ENCODE data around the gene MAGOHB. TPM values are rescaled to one million over a fixed set of nuclear protein-coding genes. Genes with fewer than 3 reads are reported as not detected.
A peak's percentile ranks its signal among the peaks of the same experiment; 100 is the strongest.

The MAGOHB gene
- total and polyA plus RNA-seq, 8 donors: 23.6 to 45.2 (median 40.2) TPM

- intact Hi-C loops (cut with DNase I): no loop called here
- TF ChIP-seq CTCF (IDR thresholded peaks at IDR 0.05): no peak
- Histone ChIP-seq H3K27ac (no peak overlapping the region), H3K9me3 (peaks cover 0 to 26% of the 10 kb centered on the region in 2 donors), H3K27me3 (no peaks in the 10 kb centered on the region), H3K36me3 (no peaks in the 10 kb centered on the region), H3K4me1 (no peaks in the 10 kb centered on the region), H3K4me3 (no peak overlapping the region)
- ATAC-seq (no peak), DNase-seq (no peak)
Observed at GRCh38 chr12:10645910-10646309, 32.5 kb upstream of the MAGOHB start.

GRCh38 chr12:10641735-10642500 lies 28.5 kb upstream of the MAGOHB start:
- intact Hi-C loops (cut with DNase I): no loop called here
- TF ChIP-seq CTCF (IDR thresholded peaks at IDR 0.05): no peak
- H3K36me3 ChIP-seq: no peaks in the 10 kb centered on the region
- peak; percentile 33 for ATAC-seq
- peaks cover 0 to 20% of the 10 kb centered on the region in 2 donors for H3K9me3 ChIP-seq
- H3K27me3 ChIP-seq: no peaks in the 10 kb centered on the region
- DNase-seq: no peak
- H3K27ac ChIP-seq: no peak overlapping the region
- H3K4me3 ChIP-seq: no peak overlapping the region
- no peaks in the 10 kb centered on the region for H3K4me1 ChIP-seq

- TF ChIP-seq CTCF (IDR thresholded peaks at IDR 0.05): no peak
- intact Hi-C loops (cut with DNase I): no loop called here
- H3K4me1 ChIP-seq: no peaks in the 10 kb centered on the region
- ATAC-seq (no peak), DNase-seq (no peak)
- no peaks in the 10 kb centered on the region for H3K27me3 ChIP-seq
- no peak overlapping the region for H3K4me3 ChIP-seq
- no peaks in the 10 kb centered on the region for H3K36me3 ChIP-seq
- no peaks in the 10 kb centered on the region for H3K9me3 ChIP-seq
- H3K27ac ChIP-seq: no peak overlapping the region
Observed at GRCh38 chr12:10638728-10639127, 25.3 kb upstream of the MAGOHB start.

- peak in 1 of 4 donors; percentile 37 for DNase-seq
- intact Hi-C loops (cut with DNase I): no loop called here
- Histone ChIP-seq H3K9me3 (no peaks in the 10 kb centered on the region), H3K4me3 (no peak overlapping the region), H3K4me1 (no peaks in the 10 kb centered on the region), H3K27me3 (no peaks in the 10 kb centered on the region), H3K27ac (no peak overlapping the region), H3K36me3 (no peaks in the 10 kb centered on the region)
- TF ChIP-seq CTCF (IDR thresholded peaks at IDR 0.05): no peak
- ATAC-seq: no peak
Observed at GRCh38 chr12:10636611-10637010, 23.2 kb upstream of the MAGOHB start.

GRCh38 chr12:10636124-10636523 lies 22.7 kb upstream of the MAGOHB start:
- DNase-seq (no peak), ATAC-seq (no peak)
- Histone ChIP-seq H3K9me3 (no peaks in the 10 kb centered on the region), H3K4me1 (no peaks in the 10 kb centered on the region), H3K36me3 (no peaks in the 10 kb centered on the region), H3K27me3 (no peaks in the 10 kb centered on the region), H3K4me3 (no peak overlapping the region), H3K27ac (no peak overlapping the region)
- intact Hi-C loops (cut with DNase I): no loop called here
- no peak for TF ChIP-seq CTCF (IDR thresholded peaks at IDR 0.05)
